Pulmonary artery endothelial cell (primary cell): Measurements from ENCODE around the gene FAM9A. TPM values are rescaled to one million over a fixed set of nuclear protein-coding genes. Genes with fewer than 3 reads are reported as not detected.
"Not testable (repeated sequence)": the region's sequence is repeated elsewhere in the genome, so short reads cannot be mapped to it uniquely, and the experiment has no call there.

Experiments used
- DNase-seq: peaks from one replicate; pipeline ENCODE4 v3.0.0-alpha.2; 2011; ENCODE audit warnings: low read depth, low spot score
- total RNA-seq: library from RNA; depleted of rRNA; stranded (reverse); fragments of >200 nt; gene quantifications from 2 replicates; pipeline ENCODE4 v1.2.3, GENCODE V29; 2014

FAM9A gene
- total RNA-seq, 1 donor from 2014 or later, result not detected

DNA sequence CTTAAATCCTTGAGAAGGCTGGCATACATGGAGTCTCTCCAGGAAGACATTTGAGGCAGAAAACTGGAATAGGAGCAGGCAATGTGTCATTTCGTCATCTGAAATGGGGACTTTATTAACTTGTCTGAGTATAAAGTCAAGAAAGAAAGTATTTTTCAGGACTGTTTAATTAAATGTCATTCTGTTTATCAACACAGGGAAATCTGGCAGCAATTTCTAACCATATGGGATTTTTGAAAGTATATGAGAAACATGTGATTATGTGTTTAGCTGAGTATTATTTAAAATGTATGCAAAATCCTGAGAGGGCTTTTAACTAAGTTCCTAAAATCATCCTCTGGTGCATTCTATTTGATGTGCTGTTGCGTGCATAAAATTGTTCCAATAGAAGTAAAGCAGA lies 3.9 kb upstream of the FAM9A start:
- DNase-seq, result no peak

GRCh38 chrX:8803326-8803725 lies 2.1 kb upstream of the FAM9A start:
- no peak for DNase-seq

DNA sequence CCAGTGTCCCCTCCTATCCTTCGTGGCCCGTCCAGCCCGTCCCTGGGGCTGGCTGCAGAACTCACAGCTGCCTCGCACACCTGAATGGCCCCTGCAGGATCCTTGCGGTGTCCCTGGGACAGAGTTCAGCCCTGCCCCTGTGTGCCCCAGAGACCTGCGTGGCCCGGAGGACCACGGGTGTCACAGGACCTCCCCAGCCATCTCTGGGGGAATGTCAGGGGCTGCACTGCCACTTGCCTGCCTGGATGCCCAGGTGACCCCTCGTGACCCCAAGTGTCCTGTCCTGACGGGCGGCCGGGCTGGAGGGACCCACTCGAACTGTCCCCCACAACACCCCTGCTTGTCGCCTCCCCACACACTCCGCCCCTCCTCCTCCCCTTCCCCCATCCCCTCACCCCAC lies 832 bp downstream of the FAM9A start:
- not testable (repeated sequence) for DNase-seq

DNA sequence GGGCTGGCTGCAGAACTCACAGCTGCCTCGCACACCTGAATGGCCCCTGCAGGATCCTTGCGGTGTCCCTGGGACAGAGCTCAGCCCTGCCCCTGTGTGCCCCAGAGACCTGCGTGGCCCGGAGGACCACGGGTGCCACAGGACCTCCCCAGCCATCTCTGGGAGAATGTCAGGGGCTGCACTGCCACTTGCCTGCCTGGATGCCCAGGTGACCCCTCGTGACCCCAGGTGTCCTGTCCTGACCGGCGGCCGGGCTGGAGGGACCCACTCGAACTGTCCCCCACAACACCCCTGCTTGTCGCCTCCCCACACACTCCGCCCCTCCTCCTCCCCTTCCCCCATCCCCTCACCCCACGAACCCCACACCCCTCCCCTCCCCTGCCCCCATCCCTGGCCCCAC lies 1.9 kb downstream of the FAM9A start:
- DNase-seq, result not testable (repeated sequence)

DNA sequence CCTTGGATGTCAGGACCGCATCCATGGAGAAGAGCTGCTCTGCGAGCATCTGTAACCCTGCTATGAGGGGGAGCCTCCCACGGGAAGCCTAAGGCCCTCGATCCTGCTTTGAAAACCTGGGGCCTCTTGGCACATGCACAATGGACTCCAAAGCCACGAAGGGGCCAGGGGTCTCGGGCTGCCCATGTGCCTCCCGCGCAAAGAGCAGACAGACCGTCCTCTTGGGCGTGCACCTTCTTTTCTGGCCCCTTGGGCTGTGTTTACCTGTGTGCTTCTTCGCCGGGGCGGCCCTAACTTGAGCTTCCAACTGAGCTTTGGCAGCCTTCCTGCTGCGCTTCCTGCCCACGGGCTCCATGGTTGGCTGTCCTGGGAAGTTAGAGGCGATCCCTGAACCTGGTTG lies 2.5 kb downstream of the FAM9A start:
- DNase-seq, result not testable (repeated sequence)

- DNase-seq, result not testable (repeated sequence)
These were observed 14.1 kb downstream of the FAM9A start for GRCh38 chrX:8787119-8787518.

DNA sequence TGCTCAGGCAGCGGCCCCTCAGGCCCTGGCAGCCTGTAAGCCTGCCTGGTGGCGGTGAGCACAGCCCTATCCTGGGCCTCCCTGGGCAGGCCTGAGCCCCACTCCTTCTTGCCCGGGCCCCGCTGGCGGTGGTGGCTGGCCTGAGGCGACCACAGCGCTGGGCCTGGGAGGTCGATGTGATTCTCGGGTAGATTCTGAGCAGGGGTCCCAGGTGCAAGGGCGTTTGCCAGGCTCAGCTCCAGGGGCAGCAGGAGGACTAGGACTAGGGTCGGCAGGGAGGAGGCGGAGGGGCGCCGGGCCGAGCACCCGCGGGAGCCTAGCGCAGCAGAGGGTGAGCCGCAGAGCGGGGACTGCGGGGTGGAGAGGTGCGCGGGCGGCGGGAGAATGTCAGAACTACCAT lies 17.0 kb downstream of the FAM9A start:
- no peak for DNase-seq

- DNase-seq, result no peak
These were observed 17.5 kb downstream of the FAM9A start for GRCh38 chrX:8783714-8784098.

GRCh38 chrX:8783097-8783713 lies 18.0 kb downstream of the FAM9A start:
- no peak for DNase-seq

DNA sequence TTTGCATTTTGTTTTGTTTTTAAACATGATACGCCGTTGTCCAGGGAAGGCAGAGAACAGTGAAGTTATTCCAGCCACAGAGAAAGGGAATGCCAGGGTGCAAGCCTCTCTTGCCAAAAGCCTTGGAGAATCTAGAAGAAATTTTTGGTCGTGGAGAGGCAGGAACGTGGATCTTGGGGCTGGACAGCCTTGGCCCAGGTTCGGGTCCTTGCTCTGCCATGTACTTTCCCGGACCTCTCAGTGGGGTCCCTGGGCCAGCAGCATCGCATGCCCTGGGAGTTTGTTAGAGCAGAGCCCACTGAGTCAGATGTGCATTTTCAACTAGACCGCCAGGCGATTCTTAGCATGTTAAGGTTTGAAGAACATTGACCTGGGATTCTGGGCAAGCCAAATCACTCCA lies 18.6 kb downstream of the FAM9A start:
- no peak for DNase-seq

GRCh38 chrX:8781921-8782320 lies 19.3 kb downstream of the FAM9A start:
- not testable (repeated sequence) for DNase-seq

DNA sequence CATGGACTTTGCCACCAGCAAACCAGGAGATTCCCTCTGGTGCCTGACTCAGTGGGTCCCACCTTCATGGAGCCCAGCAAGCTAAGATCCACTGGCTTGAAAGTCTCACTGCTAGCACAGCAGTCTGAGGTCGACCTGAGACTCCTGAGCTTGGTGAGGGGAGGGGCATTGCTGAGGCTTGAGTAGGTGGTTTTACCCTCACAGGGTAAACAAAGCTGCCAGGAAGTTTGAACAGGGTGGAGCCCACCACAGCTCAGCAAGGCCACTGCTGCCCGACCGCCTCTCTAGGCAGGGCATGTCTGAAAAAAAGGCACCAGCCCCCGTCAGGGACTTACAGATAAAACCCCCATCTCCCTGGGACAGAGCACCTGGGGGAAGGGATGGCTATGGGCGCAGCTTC lies 28.1 kb downstream of the FAM9A start:
- DNase-seq, result no peak

- DNase-seq, result no peak
These were observed 41.2 kb downstream of the FAM9A start for GRCh38 chrX:8760021-8760420.

GRCh38 chrX:8758706-8759105 lies 42.5 kb downstream of the FAM9A start:
- not testable (repeated sequence) for DNase-seq

DNA sequence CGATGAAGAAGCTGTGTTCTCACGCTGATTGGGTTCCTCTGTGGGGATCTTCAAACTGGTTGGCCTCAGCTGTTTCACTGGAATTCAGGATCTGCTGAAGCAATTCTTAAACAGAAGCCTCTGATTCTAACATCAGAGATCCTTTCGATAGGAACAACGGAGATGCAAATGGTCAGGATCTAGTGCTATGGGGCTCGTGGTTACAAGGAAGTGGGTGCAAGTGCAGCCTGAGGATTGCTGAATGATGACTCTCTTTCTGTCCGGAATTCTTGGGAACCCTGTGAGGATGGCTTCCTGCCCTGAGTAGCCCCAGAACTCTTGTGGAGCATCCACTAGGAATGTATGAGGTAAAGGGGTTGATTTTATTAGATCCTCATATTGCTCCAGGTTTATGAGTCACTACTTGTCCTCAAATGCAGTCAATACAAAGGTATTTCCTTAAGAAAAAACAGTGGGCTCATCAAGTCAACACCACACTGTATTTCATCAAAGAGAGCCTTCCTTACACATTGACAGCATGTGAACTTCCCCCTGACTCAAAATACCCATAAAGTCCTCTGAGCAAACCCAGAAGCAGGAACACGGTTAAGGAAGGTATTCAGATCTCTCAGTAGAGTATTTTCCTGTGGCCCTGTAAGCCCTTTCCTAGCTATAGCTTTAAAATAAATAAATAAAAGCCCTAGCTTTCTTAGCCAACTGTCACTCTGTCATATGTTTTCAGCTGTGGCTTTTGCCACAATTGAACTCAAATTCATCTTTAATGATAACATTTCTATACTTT lies 43.4 kb downstream of the FAM9A start:
- not testable (repeated sequence) for DNase-seq

DNA sequence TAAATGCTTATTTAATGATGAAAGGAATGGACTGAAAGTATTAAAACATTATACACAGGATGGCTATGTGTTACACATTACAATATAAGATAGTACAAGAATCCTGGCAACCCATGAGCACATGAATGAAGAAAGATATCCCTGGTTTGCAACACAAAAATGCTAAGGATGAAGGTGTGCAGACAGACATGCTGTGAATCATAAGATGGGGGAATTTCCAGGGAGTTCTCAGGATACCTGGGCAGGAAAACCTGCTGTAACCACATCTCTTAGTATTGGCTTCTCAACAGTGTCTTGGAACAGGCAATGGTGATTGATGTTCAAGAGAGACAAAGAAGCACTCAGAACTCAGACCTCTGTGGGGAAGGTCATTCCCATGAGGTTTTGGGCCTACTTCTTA lies 45.4 kb downstream of the FAM9A start:
- no peak for DNase-seq

GRCh38 chrX:8755116-8755515 lies 46.1 kb downstream of the FAM9A start:
- no peak for DNase-seq

- no peak for DNase-seq
These were observed 51.5 kb downstream of the FAM9A start for GRCh38 chrX:8749697-8750096.

DNA sequence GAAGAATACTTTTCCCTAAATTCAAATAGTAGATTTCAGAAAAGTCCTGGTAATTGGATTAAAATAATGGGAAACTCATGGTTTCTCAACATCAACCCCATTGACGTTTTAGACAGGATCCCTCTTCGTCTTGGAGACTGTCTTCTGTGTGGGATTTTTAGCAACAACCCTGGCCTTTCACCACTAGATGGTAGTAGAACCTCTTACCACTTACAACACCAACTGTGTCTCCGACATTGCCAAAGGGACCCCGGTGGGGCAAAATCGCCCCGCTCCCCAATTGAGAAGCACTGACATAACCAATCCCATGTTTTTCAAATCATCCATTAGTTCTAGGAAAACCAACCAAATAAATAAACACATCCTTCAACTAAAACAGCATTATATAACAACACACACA lies 52.3 kb downstream of the FAM9A start:
- DNase-seq, result no peak

GRCh38 chrX:8743126-8743732 lies 58.0 kb downstream of the FAM9A start:
- no peak for DNase-seq

GRCh38 chrX:8741981-8742380 lies 59.2 kb downstream of the FAM9A start:
- no peak for DNase-seq
